GM19468 (cell line): ENCODE data around the gene ADAMTSL3.

Source experiments
- ATAC-seq: cut with Tn5 transposase; IDR thresholded peaks from one replicate; pipeline ENCODE4 v1.9.1; 2021; ENCODE audit warnings: mild to moderate bottlenecking, moderate library complexity, moderate number of reproducible peaks; ENCODE audit not compliant: unreplicated experiment; ENCODE audit errors: extremely low read depth

Gene ADAMTSL3

DNA sequence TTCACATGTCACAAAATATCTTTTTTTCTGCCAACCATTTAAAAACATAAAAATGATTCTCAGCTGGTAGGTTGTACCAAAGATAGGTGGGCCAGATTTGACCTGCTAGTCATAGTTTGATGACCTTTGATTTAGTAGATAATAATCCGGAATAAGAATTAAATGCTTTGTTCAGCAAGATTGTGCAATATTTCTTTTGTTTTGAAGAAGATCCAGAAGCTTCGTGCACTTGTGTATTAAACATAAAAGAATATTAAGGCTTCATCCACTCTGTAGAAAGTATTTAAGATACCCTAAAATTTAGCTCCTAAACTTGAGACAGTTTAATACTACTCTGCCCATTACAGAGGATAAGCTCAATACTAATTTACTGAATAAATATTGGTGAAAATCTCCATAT lies 258.4 kb downstream of the ADAMTSL3 start:
- ATAC-seq, result no peak

DNA sequence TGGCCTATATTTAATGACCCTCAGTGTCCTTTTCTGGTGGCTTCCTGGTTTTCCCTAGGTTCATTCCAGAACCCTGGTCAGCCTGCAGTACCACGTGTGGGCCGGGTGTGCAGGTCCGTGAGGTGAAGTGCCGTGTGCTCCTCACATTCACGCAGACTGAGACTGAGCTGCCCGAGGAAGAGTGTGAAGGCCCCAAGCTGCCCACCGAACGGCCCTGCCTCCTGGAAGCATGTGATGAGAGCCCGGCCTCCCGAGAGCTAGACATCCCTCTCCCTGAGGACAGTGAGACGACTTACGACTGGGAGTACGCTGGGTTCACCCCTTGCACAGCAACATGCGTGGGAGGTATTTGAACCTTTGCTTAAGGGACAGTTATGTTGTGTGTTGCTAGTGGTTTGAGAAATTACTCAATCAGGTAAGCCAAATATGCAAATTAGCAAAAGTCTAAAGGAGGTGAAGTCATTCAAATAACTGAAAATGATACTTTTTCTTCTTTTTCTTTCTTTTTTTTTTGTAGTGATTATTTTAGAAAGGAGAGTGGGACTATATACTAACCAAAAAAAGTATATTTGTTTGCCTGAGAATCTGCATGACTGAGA lies 259.2 kb downstream of the ADAMTSL3 start:
- ATAC-seq, result no peak

DNA sequence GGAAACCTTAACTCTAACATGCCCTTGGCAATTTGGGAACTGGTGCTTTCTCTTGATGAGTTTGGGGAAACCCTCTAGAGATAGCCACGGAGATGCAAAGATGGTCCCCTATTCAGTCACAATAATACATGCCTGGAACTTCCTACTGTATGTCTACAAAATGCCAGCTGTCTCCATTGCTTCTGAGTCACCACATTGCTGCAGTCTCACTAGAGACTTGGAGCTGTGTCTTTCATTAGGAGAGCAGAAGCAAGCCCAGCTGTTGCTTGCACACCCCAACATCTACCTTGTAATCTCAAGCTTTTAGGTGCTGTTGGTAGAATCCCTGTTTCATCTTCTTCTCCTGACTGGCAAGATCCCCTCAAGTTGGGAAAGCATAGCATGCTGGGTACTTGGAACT lies 261.0 kb downstream of the ADAMTSL3 start:
- ATAC-seq, result no peak

DNA sequence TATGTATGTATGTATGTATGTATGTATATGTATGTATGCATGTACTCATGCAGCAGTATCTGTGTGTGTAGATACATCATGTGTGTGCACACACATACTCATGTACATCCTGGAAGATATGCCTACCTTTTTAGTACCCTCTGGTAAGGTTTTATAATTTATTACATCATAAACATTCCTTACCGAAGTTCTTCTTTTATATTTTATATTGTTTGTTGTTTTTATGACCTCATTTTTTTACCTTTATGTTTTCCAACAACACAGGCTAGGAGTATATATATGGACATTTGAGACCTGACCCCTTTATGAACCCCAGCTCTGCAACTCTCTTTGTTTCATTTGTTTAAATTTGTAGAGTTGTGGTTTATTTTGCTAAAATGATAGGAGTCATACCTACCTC lies 263.5 kb downstream of the ADAMTSL3 start:
- no peak for ATAC-seq

DNA sequence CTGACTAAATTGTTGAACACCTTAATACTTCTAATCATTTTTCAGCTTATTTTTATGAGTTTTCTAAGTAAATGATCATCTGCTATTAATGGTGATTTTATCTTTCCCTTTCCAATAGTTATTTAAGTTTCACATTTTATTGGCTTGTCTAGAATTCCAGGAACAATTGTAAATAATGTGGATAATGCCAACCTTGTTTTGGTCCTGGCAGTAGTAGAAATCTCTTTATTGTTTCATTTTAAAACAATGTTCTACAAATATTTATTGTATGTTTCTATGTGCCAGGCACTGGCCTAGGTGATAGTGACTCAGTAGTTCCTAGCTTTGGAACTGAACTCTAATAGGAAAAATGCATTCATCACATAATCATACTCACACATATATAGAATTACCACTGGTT lies 264.1 kb downstream of the ADAMTSL3 start:
- ATAC-seq, result no peak

DNA sequence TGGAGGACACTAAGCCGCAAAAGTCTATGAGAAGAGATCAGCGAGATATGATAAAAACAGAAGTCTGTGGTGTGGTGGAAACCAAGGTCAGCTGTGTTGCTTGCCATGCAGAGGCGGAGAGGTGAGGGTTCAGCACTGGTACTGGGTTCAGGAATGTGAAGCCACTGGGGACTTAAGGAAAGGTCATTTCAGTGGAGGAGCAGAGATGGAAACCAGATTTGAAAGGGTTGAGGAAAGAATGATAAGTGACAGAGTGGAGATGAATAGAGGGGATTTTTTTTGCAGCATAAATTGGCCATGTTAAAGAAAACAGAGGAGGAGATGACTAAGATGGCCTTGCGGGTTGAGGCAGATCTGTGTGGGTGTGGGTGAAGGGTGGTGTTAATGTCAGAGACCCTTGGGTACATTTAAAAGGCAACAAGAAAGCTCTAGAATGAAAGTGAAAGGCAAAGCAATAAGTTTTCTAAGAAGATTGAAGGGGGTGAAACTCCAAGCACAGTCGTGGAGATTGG lies 265.5 kb downstream of the ADAMTSL3 start:
- no peak for ATAC-seq

DNA sequence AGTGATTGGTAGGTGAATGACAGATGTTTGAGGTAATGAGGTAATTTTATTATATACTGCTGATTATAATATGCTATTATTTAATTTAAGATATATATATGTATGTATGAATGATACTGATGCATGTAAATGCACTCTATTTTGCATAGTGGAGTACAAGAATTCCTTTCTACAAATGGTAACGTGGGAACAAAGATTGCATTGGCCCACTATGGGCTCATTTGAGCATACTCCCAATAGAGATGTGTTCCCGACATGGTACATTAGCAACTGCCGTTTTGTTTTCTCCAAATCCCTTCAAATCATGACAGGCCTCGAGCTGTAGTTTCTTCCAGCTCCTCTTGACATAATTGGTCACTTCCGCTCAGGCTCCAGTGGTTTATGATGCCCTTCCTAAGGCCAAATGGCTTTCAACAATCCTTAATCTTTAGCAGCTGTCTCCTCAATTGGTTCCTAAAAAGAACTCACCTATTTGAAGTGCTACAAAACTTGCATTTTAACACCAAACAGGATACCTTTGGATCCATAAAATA lies 266.1 kb downstream of the ADAMTSL3 start:
- ATAC-seq, result no peak

DNA sequence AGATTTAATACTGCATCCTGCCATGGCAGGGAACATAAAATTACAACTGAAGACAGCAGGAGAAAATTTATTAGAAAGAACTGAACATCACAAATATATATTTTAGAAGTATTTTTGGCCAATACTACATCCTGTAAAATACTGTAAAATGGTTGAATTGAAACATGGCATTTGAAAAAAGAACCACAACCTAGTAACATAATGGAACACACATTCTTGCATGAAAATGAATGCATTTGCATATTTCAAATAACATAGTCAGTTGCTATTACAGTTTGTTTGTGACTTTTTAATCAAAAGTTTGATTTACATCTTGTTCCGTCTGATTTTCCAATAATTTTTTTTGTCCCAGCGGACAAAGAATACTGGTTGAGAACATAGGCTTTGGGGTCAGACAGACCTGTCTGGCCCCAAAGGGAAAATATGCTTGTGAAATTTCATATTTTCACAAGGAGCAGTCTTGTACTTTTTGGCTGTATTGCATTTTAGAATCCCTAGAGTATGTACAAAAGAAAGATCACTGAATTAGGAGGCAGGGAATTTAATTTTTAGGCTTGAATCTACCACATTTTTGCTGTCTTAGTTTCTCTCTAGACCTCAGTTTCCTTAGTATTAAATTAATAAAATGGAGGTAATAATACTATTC lies 268.8 kb downstream of the ADAMTSL3 start:
- ATAC-seq, result no peak

DNA sequence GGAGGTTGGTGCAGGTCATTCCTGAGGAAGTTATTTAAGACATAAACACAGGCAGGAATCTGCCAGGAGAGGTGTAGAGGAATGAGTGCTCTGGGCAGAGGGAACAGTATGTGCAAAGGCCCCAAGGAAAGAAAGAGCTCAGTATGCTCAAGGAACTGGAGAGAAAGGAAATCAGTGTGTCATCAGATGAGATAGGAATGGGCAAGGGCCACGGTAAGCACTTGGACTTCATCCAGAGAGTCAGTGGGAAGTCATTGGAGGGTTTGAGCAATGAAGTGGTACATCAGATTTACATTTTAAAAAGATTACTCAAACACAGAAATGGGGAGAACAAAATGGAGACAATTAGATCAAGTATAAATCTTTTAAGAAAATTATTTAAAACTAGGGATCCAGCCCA lies 272.2 kb downstream of the ADAMTSL3 start:
- ATAC-seq, result no peak

DNA sequence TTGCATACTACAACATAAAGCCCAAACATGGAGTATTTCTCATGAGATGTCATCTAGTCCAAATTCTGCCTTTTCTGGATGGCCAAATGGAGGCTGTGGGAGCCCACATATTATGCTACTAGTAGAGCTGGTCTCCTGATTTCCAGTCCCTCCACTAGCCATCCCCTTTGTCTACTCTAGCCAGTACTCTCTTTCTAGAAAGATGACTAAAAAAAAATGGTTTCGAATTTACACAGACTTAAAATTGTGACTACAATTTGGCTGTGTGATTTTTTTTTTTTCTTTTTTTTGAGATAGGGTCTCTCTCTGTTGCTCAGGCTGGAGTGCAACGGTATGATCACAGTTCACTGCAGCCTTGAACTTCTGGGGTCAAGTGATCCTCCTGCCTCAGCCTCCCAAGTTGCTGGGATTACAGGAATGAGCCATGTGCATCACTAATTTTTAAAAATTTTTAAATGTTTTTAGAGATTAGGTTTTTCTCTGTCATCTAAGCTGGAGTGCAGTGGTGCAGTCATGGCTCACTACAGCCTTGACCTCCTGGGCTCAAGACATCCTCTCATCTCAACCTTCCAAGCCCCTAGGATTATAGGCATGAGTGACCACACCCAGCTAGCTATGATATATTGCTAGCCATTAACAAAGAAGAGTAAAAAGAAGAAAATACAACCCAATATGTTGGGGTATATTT lies 273.9 kb downstream of the ADAMTSL3 start:
- ATAC-seq, result peak; percentile 17

DNA sequence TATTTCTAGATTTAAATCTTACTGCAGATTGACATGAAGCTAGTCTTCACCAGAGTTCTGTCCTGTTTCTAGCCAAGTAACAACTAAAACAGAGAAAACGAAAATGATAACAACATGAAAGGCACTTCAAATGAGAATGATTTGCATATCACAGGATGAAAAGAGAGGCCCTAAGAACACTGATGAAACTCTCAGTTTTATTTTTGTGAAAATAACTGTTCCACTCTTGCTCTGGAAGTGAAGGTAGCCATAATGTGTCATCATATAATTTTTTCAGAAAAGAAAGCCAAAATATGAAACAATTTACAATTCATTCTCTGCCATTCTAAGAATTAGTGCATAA lies 274.4 kb downstream of the ADAMTSL3 start:
- ATAC-seq, result peak; percentile 80

DNA sequence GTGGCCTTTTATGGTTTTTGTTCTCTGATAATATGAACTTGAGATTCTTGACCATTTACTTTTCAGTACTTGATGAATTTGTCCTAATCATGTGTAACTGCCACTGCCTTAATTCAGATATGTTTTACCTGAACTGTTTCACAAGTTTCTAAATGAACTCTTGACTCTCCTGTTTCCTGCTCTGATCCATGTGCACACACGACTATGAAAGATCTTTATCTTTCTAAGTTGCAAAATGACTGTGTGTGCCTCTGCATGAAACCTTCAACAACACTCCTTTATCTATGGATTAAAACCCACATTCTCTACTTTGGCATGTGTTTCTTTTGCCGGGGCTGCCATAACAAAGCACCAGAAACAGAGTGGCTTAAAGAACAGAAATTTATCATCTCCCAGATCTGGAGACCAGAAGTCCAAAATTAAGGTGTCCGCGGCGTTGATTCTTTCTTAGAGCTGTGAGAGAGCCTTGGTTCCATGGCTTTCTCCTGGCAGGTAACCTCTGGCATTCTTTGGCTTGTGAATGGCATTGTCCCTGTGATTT lies 275.0 kb downstream of the ADAMTSL3 start:
- no peak for ATAC-seq

DNA sequence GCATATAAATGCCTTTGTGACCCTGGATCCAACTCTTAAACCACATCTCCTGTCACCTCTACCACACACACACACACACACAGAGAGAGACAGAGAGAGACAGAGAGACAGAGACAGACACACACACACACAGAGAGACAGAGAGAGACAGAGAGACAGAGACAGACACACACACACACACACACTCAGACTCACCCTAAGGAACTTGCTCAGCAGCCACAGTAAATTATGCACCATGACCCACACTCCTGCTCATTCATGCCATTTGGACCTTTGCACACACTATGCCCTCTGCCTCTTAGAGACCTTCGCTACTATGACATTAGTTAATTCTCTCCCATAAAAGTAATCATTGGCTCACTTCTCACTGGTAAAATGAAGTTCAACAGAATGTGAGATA lies 275.7 kb downstream of the ADAMTSL3 start:
- no peak for ATAC-seq

DNA sequence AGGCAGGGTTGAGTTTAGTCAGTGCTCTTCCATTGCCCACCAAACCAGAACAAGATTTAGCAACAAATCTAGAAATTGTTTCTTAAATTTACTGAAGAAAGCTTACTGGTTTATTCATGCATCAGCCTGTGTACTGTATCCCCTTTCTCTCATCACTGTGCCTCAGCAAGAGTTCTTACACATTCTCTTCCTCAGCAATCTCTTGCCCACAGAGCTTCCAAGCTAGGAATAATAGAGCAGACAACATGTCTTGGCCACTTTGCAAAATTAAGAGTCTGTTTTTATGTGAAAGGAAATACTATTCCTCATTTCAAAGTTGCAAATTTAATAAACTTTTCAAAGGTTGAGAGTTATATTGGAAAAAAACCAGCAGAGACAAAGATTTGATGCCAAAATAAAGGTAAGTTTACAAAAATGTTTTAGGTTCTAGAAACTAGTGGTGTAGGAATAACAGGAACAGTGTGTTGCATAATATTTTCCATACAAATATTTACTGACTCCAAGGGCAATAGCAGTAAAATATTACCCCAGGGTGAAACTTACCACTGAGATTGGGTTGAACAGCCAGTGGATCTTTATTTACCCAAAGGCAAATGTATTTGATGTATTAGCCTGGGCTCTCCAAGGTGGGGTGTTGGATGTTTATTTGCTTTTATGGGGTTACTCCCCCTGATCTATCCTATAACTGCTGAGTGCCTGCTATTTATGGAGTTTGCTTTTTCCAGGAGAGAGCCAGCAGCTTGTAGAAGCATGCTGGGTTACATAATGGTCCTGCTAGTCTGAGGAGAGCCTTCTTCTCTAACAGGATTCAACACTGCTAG lies 276.7 kb downstream of the ADAMTSL3 start:
- no peak for ATAC-seq

DNA sequence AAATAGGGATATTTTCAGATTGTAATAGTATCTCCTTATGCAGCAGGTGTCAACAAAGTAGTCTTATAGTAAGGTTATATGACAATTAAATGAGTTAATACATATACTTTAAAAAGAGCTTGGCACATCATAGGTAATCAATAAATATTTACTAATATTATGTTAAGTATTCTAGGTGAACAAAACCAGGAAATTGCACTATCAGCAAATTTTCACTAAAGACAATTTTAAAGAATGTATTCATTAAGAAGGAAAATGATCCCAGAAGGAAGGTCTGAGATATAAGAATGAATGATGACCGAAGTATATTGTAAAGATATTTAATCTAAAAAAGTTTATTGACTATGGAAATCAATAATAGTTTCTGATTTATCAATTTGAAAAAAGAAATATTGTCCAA lies 281.9 kb downstream of the ADAMTSL3 start:
- ATAC-seq, result no peak

DNA sequence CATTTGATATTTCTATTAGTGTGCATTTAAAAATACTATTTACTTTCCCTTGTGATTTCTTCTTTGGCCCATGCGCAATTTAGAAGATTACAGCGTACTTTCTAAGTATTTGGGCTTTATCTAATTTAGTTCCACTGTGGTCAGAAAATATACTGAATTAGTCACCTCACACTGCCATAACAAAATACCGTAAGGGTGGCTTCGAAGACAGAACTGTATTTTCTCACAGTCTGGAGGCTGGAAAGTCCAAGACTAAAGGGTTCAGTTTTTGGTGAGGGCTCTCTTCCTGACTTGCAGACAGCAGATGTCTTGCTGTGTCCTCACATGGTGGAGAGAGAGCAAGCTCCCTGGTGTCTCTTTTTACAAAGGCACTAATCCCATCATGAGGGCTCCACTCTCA lies 286.2 kb downstream of the ADAMTSL3 start:
- no peak for ATAC-seq

DNA sequence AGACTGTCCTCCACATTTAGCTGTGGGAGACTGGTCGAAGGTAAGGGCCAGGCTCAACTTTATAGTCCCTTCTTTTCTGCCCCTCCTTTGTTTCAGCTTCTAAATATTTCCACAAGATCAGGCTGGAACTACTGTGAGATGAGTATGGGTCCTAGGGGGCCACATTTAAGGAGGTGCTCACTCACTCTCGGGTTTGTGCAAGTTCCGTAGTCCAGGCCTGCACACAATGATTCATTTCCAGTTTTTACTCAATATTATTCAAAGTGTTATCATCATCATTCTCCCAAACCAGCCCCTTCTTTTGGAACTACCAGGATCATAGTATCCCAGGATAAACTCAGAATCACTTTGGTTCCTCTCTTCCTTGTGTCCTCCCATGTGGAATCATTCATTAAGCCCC lies 289.1 kb downstream of the ADAMTSL3 start:
- no peak for ATAC-seq

DNA sequence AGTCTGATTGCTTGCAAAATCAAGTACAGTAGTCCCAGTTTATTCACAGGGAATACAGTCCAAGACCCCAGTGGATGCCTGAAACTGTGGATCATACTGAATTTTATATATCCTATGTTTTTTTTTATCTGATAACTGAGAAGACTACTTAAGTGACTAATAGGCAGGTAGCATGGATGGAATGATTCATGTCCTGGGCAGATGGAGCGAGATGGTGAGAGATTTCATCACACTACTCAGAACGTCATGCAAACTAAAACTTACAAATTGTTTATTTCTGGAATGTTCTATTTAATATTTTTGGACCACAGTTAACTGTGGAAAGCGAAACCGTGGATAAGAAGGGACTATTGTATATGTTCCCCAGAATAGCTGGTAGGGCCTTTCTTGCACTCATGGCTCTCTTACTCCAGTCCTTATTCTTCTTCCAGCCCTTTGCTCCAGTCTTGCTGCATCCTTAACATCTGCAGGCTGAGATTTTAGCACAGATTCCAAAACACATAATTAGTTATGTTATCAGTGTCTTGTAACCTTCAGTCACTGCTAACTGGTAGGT lies 290.0 kb downstream of the ADAMTSL3 start:
- ATAC-seq, result no peak

DNA sequence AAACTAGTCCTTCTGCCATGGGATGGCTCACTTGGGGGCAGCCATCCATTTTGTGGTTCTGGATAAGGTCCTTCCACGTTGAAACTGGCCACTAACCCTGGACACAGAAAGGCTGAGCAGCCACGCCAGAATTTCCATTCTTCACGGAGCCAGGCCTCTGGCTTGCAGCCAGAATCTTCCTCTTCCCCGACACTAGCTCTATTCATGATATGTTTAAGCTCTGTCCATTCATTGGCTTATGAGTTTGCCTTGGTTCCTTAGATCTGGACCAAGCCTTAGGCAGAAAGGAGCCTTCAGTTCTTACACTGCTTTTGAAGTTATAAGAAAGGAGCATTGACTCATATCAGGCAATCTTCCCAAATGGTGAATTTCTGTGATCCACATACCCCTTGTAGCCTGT lies 293.2 kb downstream of the ADAMTSL3 start:
- ATAC-seq, result no peak

DNA sequence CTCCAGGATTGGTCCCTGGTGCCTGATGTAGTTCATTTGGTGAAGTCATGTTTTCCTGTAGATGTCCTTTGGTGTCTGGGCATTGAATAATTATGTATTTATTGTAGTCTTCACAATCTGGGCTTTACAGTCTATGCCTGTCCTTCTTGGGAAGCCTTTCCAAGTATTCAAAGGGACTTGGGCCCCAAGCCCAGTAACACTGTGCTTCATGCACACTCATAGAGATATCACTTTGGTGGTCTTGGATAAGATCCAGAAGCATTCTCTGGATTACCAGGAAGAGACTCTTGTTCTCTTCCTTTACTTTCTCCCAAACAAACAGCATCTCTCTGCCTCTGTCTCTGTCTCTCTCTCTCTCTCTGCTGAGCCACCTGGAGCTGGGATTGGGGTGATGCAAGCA lies 300.6 kb downstream of the ADAMTSL3 start:
- ATAC-seq, result no peak
